Liver (tissue), 3 donors: ENCODE results near the gene SEPTIN10.

Experiments used
- EGR1 ChIP-seq, 2 donors: IDR thresholded peaks; 2 replicates each; pipeline ENCODE4 v1.6.1; 2016 to 2018; ENCODE audit warnings: antibody characterized with exemption in 2 of 2, low read depth in 2 of 2
- NR2F2 ChIP-seq: IDR thresholded peaks from 2 replicates; pipeline ENCODE4 v1.6.1; 2016; ENCODE audit warnings: antibody characterized with exemption
- RAD21 ChIP-seq, 2 donors: IDR thresholded peaks; 2 replicates each; pipeline ENCODE4 v1.6.1; 2016; ENCODE audit warnings: antibody characterized with exemption in 2 of 2, mild to moderate bottlenecking in 2 of 2
- TF ChIP-seq, protein P1 (sequence below): fragments of 150-350 bp; IDR thresholded peaks from 2 replicates; pipeline ENCODE4 v1.5.1; 2017; ENCODE audit warnings: improper control_type of control experiment, low read depth, low read length; ENCODE audit not compliant: missing input control
- TF ChIP-seq, protein P2 (sequence below): IDR thresholded peaks from 2 replicates; pipeline ENCODE4 v1.6.1; 2016; ENCODE audit warnings: antibody characterized with exemption
- donor health status: healthy.
- donor health status: healthy.

DNA sequence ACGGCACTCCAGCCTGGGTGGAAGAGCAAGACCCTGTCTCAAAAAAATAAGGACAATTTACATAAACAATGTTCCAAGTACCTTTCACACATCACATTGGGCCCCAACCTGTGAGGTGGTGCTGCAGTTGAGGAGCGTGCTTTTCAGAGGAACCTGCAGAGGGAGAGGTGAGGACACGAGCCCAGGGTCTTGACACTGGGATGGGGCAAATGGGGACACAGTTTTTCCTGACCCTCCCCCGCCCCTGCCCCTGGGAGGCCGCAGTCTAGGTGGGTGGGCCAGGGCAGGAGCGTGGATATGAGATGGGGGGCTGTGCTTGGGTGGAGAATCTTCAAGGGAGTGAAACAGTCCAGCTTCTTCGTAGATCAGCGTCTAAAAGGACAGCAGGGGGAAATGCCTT lies 112.9 kb downstream of the SEPTIN10 start:
- TF ChIP-seq RAD21 (IDR thresholded peaks at IDR 0.05) = no peak
- TF ChIP-seq, protein P1, sequence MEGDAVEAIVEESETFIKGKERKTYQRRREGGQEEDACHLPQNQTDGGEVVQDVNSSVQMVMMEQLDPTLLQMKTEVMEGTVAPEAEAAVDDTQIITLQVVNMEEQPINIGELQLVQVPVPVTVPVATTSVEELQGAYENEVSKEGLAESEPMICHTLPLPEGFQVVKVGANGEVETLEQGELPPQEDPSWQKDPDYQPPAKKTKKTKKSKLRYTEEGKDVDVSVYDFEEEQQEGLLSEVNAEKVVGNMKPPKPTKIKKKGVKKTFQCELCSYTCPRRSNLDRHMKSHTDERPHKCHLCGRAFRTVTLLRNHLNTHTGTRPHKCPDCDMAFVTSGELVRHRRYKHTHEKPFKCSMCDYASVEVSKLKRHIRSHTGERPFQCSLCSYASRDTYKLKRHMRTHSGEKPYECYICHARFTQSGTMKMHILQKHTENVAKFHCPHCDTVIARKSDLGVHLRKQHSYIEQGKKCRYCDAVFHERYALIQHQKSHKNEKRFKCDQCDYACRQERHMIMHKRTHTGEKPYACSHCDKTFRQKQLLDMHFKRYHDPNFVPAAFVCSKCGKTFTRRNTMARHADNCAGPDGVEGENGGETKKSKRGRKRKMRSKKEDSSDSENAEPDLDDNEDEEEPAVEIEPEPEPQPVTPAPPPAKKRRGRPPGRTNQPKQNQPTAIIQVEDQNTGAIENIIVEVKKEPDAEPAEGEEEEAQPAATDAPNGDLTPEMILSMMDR = no peak
- no peak for TF ChIP-seq NR2F2
- TF ChIP-seq, protein P2, sequence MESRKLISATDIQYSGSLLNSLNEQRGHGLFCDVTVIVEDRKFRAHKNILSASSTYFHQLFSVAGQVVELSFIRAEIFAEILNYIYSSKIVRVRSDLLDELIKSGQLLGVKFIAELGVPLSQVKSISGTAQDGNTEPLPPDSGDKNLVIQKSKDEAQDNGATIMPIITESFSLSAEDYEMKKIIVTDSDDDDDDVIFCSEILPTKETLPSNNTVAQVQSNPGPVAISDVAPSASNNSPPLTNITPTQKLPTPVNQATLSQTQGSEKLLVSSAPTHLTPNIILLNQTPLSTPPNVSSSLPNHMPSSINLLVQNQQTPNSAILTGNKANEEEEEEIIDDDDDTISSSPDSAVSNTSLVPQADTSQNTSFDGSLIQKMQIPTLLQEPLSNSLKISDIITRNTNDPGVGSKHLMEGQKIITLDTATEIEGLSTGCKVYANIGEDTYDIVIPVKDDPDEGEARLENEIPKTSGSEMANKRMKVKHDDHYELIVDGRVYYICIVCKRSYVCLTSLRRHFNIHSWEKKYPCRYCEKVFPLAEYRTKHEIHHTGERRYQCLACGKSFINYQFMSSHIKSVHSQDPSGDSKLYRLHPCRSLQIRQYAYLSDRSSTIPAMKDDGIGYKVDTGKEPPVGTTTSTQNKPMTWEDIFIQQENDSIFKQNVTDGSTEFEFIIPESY = no peak
- no peak for TF ChIP-seq EGR1 (IDR thresholded peaks at IDR 0.05; ENCODE audit: low read depth in 2 of 2)
